Measurements from ENCODE around the gene ZNF586.
"Not testable (repeated sequence)": the region's sequence is repeated elsewhere in the genome, so short reads cannot be mapped to it uniquely, and the experiment has no call there.

The ZNF586 gene

DNA sequence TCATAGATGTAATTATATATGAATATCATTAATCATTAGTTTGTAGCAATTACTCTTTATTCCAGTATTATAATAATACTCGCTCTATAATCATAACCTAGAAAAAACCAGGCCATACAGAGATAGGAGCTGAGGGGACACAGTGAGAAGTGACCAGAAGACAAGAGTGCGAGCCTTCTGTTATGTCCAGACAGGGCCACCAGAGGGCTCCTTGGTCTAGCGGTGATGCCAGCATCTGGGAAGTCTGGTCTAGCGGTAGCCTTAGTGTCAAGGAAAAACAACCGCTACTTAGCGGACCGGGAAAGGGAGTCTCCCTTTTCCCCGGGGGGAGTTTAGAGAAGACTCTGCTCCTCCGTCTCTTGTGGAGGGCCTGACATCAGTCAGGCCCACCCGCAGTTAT lies 31.2 kb upstream of the ZNF586 start:
- H3K4me1 ChIP-seq (ENCODE audit: control insufficient read depth, insufficient read depth, low read length); H3K9me3 ChIP-seq (ENCODE audit: control insufficient read depth, insufficient read depth, low read depth, low read length); H3K36me3 ChIP-seq (ENCODE audit: control insufficient read depth in 2 of 2, insufficient read depth in 1 of 2, low read length in 2 of 2); H3K27ac ChIP-seq (ENCODE audit: extremely low read depth, low read depth, low read length); H3K4me3 ChIP-seq (ENCODE audit: low read depth, low read length); POLR2A ChIA-PET: not testable (repeated sequence)
- 0 out of 2 replicates have a peak, but pooled peaks have one; percentile 6 for TF ChIP-seq ZNF654 (tag by site-specific recombination; IDR thresholded peaks at IDR 0.05; ENCODE audit: low read depth)
- CTCF ChIA-PET: interaction anchor here (0.6 to 0.7 kb wide), 2 partner anchors 88 to 263 kb away, joined by 3 read pairs; no protein-coding TSS in a partner anchor

DNA sequence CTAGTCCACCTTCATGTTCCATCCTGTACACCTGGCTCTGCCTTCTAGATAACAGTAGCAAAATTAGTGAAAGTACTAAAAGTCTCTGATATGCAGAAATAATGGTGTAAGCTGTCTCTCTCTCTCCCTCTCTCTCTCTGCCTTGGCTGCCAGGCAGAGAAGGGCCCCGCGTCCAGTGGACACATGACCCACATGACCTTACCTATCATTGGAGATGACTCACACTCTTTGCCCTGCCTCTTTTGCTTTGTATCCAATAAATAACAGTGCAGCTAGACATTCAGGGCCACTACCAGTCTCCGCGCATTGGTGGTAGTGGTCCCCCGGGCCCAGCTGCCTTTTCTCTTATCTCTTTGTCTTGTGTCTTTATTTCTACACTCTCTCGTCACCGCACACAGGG lies 30.7 kb upstream of the ZNF586 start:
- H3K36me3 ChIP-seq (ENCODE audit: control insufficient read depth in 2 of 2, insufficient read depth in 1 of 2, low read length in 2 of 2); H3K9me3 ChIP-seq (ENCODE audit: control insufficient read depth, insufficient read depth, low read depth, low read length); H3K4me3 ChIP-seq (ENCODE audit: low read depth, low read length); POLR2A ChIA-PET; H3K27ac ChIP-seq (ENCODE audit: extremely low read depth, low read depth, low read length); CTCF ChIA-PET; H3K4me1 ChIP-seq (ENCODE audit: control insufficient read depth, insufficient read depth, low read length): not testable (repeated sequence)

DNA sequence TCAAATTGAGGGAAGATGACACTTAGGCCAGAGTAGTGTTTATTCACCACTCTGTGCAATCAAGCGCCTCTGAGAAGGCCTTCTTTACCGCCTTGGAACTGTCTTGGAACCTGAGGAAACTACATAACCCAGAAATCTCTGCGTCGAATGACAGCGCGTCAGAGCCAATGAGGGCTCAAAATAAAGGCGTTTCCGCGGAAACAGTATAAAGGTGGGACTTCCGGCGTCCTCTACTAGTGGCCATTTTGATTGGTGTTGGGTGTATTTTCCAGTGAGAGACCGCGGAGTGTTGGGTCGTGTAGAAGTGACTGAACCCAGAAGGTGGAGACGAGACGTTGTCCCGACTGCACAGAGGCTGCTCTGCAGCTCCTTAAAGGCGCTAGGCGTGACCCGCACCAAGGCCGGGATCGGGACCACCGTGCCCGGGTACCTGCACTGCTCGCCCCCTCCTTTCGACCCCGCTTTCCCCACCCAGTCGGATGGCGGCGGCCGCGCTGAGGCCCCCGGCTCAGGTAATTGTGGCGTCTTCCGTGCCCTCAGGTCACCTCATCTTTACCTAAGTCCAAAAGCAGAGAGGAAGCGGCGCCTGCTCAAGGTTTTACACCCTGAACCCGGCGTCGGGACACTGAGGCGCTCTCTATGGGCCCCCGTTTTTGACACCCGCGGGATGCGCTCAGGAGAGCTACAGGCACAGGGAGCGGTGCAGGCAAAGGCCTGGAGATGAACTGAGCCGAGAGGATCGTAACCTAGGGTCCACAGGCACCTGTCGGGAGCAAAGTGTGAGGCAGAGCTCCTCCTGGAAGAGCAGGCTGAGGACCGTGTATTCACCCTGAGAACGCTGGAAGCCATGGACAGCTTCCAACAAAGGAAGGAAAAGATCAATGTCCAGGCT lies 22.6 kb upstream of the ZNF586 start, which contains the start of gene ZNF776:
TSS of gene ZNF776 (plus strand) at position 236 of the 892 bp plus-strand sequence. CDS start at position 480, 244 bp downstream.
- peaks cover 5% of the 10 kb centered on the region for H3K9me3 ChIP-seq (ENCODE audit: control insufficient read depth, insufficient read depth, low read depth, low read length)
- POLR2A ChIA-PET: interaction anchor here (0.5 to 1.5 kb wide), 5 partner anchors 20 to 635 kb away, joined by 3 to 7 read pairs (median 5); partner anchors contain the start of genes ZNF551, ZNF586 and ZNF671
- TF ChIP-seq ZXDB (tag by site-specific recombination; IDR thresholded peaks at IDR 0.05) (peak; percentile 71), SETDB1 (IDR thresholded peaks at IDR 0.05; ENCODE audit: insufficient read length, low read length) (no peak), YY2 (tag by site-specific recombination; IDR thresholded peaks at IDR 0.05) (peak; percentile 74; the same call in 1 of the 2 replicates), SP7 (tag by site-specific recombination; IDR thresholded peaks at IDR 0.05) (peak; percentile 42; the same call in 1 of the 2 replicates), SP3 (tag by site-specific recombination; IDR thresholded peaks at IDR 0.05) (peak; percentile 68), TRIM28 (IDR thresholded peaks at IDR 0.05; ENCODE audit: borderline replicate concordance, low read length) (0 out of 2 replicates have a peak, but pooled peaks have one; percentile 12), ZNF121 (tag by site-specific recombination; IDR thresholded peaks at IDR 0.05) (no peak), ZNF202 (tag by site-specific recombination; IDR thresholded peaks at IDR 0.05; ENCODE audit: borderline replicate concordance) (no peak), ZNF140 (tag by site-specific recombination; IDR thresholded peaks at IDR 0.05) (no peak), HOXD13 (CRISPR knock-in tag; IDR thresholded peaks at IDR 0.05; ENCODE audit: borderline replicate concordance) (0 out of 2 replicates have a peak, but pooled peaks have one; percentile 36), ZNF768 (tag by site-specific recombination; IDR thresholded peaks at IDR 0.05) (no peak), ZNF223 (tag by site-specific recombination; IDR thresholded peaks at IDR 0.05) (peak; percentile 25; the same call in 1 of the 2 replicates), EGR2 (tag by site-specific recombination; IDR thresholded peaks at IDR 0.05; ENCODE audit: low read depth) (0 out of 2 replicates have a peak, but pooled peaks have one; percentile 5), KLF1 (tag by site-specific recombination; IDR thresholded peaks at IDR 0.05) (peak; percentile 80), FEZF1 (tag by site-specific recombination; IDR thresholded peaks at IDR 0.05) (no peak), ZNF2 (tag by site-specific recombination; IDR thresholded peaks at IDR 0.05) (0 out of 2 replicates have a peak, but pooled peaks have one; percentile 31), ZNF76 (tag by site-specific recombination; IDR thresholded peaks at IDR 0.05; ENCODE audit: borderline replicate concordance, low read depth) (peak; percentile 82)
- TF ChIP-seq, protein P1, sequence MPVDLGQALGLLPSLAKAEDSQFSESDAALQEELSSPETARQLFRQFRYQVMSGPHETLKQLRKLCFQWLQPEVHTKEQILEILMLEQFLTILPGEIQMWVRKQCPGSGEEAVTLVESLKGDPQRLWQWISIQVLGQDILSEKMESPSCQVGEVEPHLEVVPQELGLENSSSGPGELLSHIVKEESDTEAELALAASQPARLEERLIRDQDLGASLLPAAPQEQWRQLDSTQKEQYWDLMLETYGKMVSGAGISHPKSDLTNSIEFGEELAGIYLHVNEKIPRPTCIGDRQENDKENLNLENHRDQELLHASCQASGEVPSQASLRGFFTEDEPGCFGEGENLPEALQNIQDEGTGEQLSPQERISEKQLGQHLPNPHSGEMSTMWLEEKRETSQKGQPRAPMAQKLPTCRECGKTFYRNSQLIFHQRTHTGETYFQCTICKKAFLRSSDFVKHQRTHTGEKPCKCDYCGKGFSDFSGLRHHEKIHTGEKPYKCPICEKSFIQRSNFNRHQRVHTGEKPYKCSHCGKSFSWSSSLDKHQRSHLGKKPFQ (tag by site-specific recombination; IDR thresholded peaks at IDR 0.05): no peak
- TF ChIP-seq, protein P2, sequence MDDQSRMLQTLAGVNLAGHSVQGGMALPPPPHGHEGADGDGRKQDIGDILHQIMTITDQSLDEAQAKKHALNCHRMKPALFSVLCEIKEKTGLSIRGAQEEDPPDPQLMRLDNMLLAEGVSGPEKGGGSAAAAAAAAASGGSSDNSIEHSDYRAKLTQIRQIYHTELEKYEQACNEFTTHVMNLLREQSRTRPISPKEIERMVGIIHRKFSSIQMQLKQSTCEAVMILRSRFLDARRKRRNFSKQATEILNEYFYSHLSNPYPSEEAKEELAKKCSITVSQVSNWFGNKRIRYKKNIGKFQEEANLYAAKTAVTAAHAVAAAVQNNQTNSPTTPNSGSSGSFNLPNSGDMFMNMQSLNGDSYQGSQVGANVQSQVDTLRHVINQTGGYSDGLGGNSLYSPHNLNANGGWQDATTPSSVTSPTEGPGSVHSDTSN (CRISPR knock-in tag; IDR thresholded peaks at IDR 0.05): peak; percentile 95
- TF ChIP-seq, protein P3, sequence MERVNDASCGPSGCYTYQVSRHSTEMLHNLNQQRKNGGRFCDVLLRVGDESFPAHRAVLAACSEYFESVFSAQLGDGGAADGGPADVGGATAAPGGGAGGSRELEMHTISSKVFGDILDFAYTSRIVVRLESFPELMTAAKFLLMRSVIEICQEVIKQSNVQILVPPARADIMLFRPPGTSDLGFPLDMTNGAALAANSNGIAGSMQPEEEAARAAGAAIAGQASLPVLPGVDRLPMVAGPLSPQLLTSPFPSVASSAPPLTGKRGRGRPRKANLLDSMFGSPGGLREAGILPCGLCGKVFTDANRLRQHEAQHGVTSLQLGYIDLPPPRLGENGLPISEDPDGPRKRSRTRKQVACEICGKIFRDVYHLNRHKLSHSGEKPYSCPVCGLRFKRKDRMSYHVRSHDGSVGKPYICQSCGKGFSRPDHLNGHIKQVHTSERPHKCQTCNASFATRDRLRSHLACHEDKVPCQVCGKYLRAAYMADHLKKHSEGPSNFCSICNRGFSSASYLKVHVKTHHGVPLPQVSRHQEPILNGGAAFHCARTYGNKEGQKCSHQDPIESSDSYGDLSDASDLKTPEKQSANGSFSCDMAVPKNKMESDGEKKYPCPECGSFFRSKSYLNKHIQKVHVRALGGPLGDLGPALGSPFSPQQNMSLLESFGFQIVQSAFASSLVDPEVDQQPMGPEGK (tag by site-specific recombination; IDR thresholded peaks at IDR 0.05): peak; percentile 70
- TF ChIP-seq, protein P4, sequence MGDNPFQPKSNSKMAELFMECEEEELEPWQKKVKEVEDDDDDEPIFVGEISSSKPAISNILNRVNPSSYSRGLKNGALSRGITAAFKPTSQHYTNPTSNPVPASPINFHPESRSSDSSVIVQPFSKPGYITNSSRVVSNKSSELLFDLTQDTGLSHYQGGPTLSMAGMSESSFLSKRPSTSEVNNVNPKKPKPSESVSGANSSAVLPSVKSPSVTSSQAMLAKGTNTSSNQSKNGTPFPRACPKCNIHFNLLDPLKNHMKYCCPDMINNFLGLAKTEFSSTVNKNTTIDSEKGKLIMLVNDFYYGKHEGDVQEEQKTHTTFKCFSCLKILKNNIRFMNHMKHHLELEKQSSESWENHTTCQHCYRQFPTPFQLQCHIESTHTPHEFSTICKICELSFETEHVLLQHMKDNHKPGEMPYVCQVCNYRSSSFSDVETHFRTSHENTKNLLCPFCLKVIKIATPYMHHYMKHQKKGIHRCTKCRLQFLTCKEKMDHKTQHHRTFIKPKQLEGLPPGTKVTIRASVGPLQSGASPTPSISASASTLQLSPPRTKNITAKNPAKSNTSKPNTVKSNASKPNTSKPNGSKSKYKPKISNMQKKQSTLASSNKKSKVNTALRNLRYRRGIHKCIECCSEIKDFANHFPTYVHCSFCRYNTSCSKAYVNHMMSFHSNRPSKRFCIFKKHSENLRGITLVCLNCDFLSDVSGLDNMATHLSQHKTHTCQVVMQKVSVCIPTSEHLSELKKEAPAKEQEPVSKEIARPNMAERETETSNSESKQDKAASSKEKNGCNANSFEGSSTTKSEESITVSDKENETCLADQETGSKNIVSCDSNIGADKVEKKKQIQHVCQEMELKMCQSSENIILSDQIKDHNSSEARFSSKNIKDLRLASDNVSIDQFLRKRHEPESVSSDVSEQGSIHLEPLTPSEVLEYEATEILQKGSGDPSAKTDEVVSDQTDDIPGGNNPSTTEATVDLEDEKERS (tag by site-specific recombination; IDR thresholded peaks at IDR 0.05): peak; percentile 67; the same call in 1 of the 2 replicates

More for the DNA sequence above, 22.6 kb upstream of the ZNF586 start, which contains the start of gene ZNF776:
- H3K27ac ChIP-seq (ENCODE audit: extremely low read depth, low read depth, low read length): peak within 1 kb of the TSS; percentile 84
- peak within 1 kb of the TSS; percentile 100 for H3K4me3 ChIP-seq (ENCODE audit: low read depth, low read length)
- no peaks in the 10 kb centered on the region for H3K4me1 ChIP-seq (ENCODE audit: control insufficient read depth, insufficient read depth, low read length)
- peaks cover 32 to 48% of the 10 kb centered on the region in 2 experiments for H3K36me3 ChIP-seq (ENCODE audit: control insufficient read depth in 2 of 2, insufficient read depth in 1 of 2, low read length in 2 of 2)
- CTCF ChIA-PET: interaction anchor here (0.7 kb wide), 1 partner anchor 83 kb away, joined by 3 read pairs; no protein-coding TSS in a partner anchor

All from HEK293 (cell line).